Amniotic epithelial cell (primary cell): Measurements from ENCODE around the gene RNU6-1.

Experiments used
- DNase-seq: peaks from one replicate; pipeline ENCODE4 v3.0.0-alpha.2; 2010; ENCODE audit warnings: low read depth

Gene RNU6-1

GRCh38 chr15:67857220-67857619 is 17.4 kb upstream of the RNU6-1 start:
- no peak for DNase-seq

- DNase-seq = peak; percentile 78
These were observed 16.0 kb upstream of the RNU6-1 start for GRCh38 chr15:67855842-67856241.

- DNase-seq = no peak
These were observed 14.5 kb upstream of the RNU6-1 start for GRCh38 chr15:67854358-67854757.

GRCh38 chr15:67853454-67853853 is 13.6 kb upstream of the RNU6-1 start:
- no peak for DNase-seq

- DNase-seq = no peak
These were observed 12.6 kb upstream of the RNU6-1 start for GRCh38 chr15:67852418-67852817.

GRCh38 chr15:67850994-67851571 is 11.2 kb upstream of the RNU6-1 start:
- peak; percentile 61 for DNase-seq

GRCh38 chr15:67850336-67850735 is 10.5 kb upstream of the RNU6-1 start:
- no peak for DNase-seq

GRCh38 chr15:67849538-67849937 is 9.7 kb upstream of the RNU6-1 start:
- no peak for DNase-seq

GRCh38 chr15:67845974-67846373 is 6.1 kb upstream of the RNU6-1 start:
- no peak for DNase-seq

- DNase-seq = peak; percentile 97
These were observed 3.9 kb upstream of the RNU6-1 start for GRCh38 chr15:67843571-67844387.

- no peak for DNase-seq
These were observed 3.3 kb upstream of the RNU6-1 start for GRCh38 chr15:67843092-67843501.

- DNase-seq = no peak
These were observed 1.6 kb upstream of the RNU6-1 start for GRCh38 chr15:67841513-67841762.

GRCh38 chr15:67840749-67841512 is 1.1 kb upstream of the RNU6-1 start:
- no peak for DNase-seq

- DNase-seq = peak; percentile 53
These were observed 331 bp downstream of the RNU6-1 start for GRCh38 chr15:67839499-67839928.

GRCh38 chr15:67838789-67839332 is 984 bp downstream of the RNU6-1 start:
- DNase-seq = peak; percentile 55

- no peak for DNase-seq
These were observed 2.9 kb downstream of the RNU6-1 start for GRCh38 chr15:67836955-67837354.

GRCh38 chr15:67836477-67836876 is 3.4 kb downstream of the RNU6-1 start:
- peak; percentile 29 for DNase-seq

- no peak for DNase-seq
These were observed 3.8 kb downstream of the RNU6-1 start for GRCh38 chr15:67836134-67836455.

- no peak for DNase-seq
These were observed 4.3 kb downstream of the RNU6-1 start for GRCh38 chr15:67835297-67836133.

- no peak for DNase-seq
These were observed 5.1 kb downstream of the RNU6-1 start for GRCh38 chr15:67834581-67835296.

- no peak for DNase-seq
These were observed 5.9 kb downstream of the RNU6-1 start for GRCh38 chr15:67833710-67834511.
